HL-60 (cell line): Measurements from ENCODE around the gene PHETA1.
"Not testable (repeated sequence)": the region's sequence is repeated elsewhere in the genome, so short reads cannot be mapped to it uniquely, and the experiment has no call there.

Source experiments
- DNase-seq, 2 experiments: peaks; one replicate each; pipeline ENCODE4 v3.0.0-alpha.2; 2010 to 2020; ENCODE audit warnings: low read depth in 1 of 2, low spot score in 1 of 2
- H3K27ac ChIP-seq: fragments of 250-450 bp; sonication (Bioruptor Pico); replicated peaks from 2 replicates; pipeline ENCODE4 v1.5.1; 2020; ENCODE audit warnings: mild to moderate bottlenecking, moderate library complexity
- H3K27me3 ChIP-seq: fragments of 250-450 bp; sonication (Bioruptor Pico); 2 replicates; pipeline ENCODE4 v1.5.1; 2021; ENCODE audit warnings: mild to moderate bottlenecking, moderate library complexity; ENCODE audit not compliant: insufficient read depth, poor library complexity, severe bottlenecking
- H3K4me3 ChIP-seq: replicated peaks from 2 replicates; pipeline ENCODE4 v1.5.1; 2011; ENCODE audit warnings: mild to moderate bottlenecking, control low read depth, low read length; ENCODE audit not compliant: insufficient read depth
- GABPA ChIP-seq: IDR thresholded peaks from 2 replicates; pipeline ENCODE4 v1.6.1; 2012; ENCODE audit warnings: low read depth
- POLR2AphosphoS5 ChIP-seq: IDR thresholded peaks from 2 replicates; pipeline ENCODE4 v1.6.1; 2012; ENCODE audit warnings: low read depth
- SPI1 ChIP-seq: IDR thresholded peaks from 2 replicates; pipeline ENCODE4 v1.6.1; 2012; ENCODE audit warnings: low read depth, mild to moderate bottlenecking, borderline replicate concordance
- TF ChIP-seq, protein P1 (sequence below): IDR thresholded peaks from one replicate; pipeline ENCODE4 v1.5.1; 2011; ENCODE audit warnings: low read length, control low read depth, inconsistent platforms; ENCODE audit not compliant: insufficient read depth
- TF ChIP-seq, protein P2 (sequence below): IDR thresholded peaks from 2 replicates; pipeline ENCODE4 v1.6.1; 2012; ENCODE audit warnings: low read depth; ENCODE audit not compliant: insufficient replicate concordance

The PHETA1 gene

DNA sequence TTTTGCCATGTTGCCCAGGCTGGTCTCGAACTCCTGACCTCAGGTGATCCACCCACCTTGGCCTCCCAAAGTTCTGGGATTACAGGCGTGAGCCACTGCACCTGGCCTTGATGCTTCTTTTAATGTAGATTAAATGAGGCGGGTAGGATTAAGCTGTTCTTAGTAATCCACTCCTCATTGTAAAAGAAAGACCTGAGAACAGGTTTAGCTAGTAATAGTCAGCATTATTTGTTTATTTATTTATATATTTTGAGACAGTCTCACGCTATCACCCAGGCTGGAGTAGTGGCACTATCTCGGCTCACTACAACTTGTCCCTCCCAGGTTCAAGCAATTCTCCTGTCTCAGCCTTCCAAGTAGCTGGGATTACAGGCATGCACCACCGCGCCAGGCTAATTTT is 27.4 kb upstream of the PHETA1 start:
- H3K27ac ChIP-seq, H3K27me3 ChIP-seq, H3K4me3 ChIP-seq, DNase-seq: not testable (repeated sequence)

DNA sequence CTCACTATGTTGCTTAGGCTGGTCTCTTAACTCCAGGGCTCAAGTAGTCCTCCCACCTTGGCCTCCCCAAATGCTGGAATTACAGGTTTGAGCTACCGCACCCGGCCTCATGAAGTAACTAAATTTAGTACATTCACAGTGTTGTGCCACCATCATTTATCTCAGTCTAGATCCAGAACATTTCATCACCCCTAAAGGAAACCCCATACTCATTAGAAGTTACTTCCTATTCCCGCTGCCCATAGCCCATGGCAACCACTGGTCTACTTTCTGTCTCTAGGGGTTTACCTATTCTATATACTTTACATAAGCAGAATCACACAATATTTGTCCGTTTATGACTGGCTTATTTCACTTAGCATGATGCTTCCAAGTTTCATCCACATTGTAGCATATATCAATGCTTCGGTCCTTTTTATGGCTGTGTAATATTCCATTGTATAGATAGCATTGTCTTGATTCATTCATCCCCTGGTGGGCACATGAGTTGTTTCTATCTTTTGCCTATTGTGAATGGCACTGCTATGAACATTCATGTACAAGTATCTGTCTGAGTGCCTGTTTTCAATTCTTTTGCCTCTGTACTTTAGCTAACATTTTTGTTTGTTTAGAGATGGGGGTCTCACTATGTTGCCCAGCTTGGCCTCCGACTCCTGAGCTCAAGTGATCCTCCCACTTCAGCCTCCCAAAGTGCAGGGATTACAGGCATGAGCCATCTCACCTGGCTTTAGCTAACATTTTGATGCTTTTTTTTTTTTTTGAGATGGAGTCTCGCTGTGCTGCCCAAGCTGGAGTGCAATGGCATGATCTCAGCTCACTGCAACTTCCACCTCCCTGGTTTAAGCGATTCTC is 26.7 kb upstream of the PHETA1 start:
- no peak overlapping the region for H3K4me3 ChIP-seq

DNA sequence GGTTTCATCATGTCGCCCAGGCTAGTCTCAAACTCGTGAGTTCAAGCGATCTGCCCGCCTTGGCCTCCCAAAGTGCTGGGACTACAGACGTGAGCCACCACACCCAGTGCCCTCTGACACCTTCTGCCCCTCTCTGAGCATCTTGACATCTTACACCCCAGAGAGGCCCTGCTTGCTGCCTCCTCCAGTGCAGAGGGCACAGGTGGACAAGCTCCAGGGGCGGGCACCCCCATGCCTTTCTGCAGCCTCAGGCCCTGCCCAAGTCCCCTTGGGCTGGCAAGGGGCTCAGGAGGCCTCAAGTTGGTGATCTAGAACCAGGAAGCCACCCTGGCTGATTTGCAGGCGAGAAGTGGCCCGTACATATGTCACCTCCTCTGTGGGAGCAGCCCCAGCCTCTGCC is 25.6 kb upstream of the PHETA1 start:
- Histone ChIP-seq H3K4me3 (no peak overlapping the region), H3K27me3 (no peaks in the 10 kb centered on the region), H3K27ac (no peak overlapping the region)
- DNase-seq: no peak
- TF ChIP-seq, protein P1, sequence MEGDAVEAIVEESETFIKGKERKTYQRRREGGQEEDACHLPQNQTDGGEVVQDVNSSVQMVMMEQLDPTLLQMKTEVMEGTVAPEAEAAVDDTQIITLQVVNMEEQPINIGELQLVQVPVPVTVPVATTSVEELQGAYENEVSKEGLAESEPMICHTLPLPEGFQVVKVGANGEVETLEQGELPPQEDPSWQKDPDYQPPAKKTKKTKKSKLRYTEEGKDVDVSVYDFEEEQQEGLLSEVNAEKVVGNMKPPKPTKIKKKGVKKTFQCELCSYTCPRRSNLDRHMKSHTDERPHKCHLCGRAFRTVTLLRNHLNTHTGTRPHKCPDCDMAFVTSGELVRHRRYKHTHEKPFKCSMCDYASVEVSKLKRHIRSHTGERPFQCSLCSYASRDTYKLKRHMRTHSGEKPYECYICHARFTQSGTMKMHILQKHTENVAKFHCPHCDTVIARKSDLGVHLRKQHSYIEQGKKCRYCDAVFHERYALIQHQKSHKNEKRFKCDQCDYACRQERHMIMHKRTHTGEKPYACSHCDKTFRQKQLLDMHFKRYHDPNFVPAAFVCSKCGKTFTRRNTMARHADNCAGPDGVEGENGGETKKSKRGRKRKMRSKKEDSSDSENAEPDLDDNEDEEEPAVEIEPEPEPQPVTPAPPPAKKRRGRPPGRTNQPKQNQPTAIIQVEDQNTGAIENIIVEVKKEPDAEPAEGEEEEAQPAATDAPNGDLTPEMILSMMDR: no peak
- TF ChIP-seq POLR2AphosphoS5 (no peak), SPI1 (no peak), GABPA (no peak)
- TF ChIP-seq, protein P2, sequence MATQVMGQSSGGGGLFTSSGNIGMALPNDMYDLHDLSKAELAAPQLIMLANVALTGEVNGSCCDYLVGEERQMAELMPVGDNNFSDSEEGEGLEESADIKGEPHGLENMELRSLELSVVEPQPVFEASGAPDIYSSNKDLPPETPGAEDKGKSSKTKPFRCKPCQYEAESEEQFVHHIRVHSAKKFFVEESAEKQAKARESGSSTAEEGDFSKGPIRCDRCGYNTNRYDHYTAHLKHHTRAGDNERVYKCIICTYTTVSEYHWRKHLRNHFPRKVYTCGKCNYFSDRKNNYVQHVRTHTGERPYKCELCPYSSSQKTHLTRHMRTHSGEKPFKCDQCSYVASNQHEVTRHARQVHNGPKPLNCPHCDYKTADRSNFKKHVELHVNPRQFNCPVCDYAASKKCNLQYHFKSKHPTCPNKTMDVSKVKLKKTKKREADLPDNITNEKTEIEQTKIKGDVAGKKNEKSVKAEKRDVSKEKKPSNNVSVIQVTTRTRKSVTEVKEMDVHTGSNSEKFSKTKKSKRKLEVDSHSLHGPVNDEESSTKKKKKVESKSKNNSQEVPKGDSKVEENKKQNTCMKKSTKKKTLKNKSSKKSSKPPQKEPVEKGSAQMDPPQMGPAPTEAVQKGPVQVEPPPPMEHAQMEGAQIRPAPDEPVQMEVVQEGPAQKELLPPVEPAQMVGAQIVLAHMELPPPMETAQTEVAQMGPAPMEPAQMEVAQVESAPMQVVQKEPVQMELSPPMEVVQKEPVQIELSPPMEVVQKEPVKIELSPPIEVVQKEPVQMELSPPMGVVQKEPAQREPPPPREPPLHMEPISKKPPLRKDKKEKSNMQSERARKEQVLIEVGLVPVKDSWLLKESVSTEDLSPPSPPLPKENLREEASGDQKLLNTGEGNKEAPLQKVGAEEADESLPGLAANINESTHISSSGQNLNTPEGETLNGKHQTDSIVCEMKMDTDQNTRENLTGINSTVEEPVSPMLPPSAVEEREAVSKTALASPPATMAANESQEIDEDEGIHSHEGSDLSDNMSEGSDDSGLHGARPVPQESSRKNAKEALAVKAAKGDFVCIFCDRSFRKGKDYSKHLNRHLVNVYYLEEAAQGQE: no peak

More for the DNA sequence above, 26.7 kb upstream of the PHETA1 start:
- DNase-seq: no peak
- TF ChIP-seq, protein P1: no peak
- TF ChIP-seq POLR2AphosphoS5 (no peak), SPI1 (no peak), GABPA (no peak)
- TF ChIP-seq, protein P2: no peak
- Histone ChIP-seq H3K27me3 (no peaks in the 10 kb centered on the region), H3K27ac (no peak overlapping the region)

DNA sequence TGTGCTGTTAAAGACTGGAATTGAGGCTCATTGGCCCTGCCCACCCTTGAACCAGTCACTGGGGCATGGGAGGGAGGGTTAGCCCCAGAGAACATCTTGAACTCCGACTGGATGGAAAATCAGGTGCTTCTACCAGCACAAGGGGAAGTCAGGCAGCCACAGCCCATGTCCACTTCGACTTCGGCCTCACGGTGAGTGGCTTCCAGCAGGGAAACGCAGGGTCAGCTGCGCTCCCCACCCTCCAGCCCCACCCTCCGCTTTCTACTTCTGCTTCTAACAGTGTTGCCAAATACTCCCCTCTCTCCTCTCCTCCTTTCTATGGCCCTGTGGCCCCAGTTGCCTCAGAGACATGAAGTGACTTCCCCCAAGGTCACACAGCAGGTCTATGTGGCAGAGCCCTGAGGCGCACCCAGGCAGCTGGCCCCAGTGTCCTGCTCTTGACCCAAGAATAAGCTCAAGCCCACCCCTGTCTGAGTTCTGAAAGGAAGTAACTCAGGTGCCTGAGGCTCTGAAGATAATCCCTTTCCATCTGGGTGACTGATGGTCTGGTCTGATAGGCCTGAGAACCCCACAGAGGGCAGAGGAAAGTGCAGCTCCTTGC is 24.9 kb upstream of the PHETA1 start:
- Histone ChIP-seq H3K4me3 (no peak overlapping the region), H3K27ac (no peak overlapping the region), H3K27me3 (no peaks in the 10 kb centered on the region)
- peak in 1 of 2 experiments; percentile 80 for DNase-seq
- TF ChIP-seq, protein P1: no peak
- TF ChIP-seq, protein P2: no peak
- TF ChIP-seq POLR2AphosphoS5 (no peak), GABPA (no peak), SPI1 (no peak)
